GM12874 (cell line): ENCODE measurements around the gene KIF21A.

Experiments used
- TF ChIP-seq, protein P1 (sequence below): IDR thresholded peaks from 2 replicates; pipeline ENCODE4 v1.5.1; 2011; ENCODE audit warnings: low read depth, mild to moderate bottlenecking, control low read depth, low read length, moderate library complexity; ENCODE audit not compliant: insufficient read depth

The KIF21A gene

DNA sequence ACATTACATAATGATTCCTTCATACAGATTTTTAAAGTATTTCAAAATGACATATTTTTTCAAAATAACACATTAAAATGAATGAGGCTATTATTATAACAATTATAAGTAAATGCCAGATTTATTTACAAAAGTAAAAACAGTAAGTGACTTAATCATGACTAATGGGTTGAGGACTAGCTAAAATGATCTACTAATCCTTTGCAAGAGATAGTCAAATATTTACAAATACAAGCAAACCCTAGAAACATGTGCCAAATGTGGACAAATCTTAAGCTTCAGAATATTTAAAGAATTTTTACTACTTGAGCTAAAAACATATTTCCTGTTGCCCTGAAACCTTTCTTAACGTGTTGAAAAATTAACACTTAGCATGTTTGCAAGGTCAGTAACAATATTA lies 74.8 kb downstream of the KIF21A start:
- TF ChIP-seq, protein P1, sequence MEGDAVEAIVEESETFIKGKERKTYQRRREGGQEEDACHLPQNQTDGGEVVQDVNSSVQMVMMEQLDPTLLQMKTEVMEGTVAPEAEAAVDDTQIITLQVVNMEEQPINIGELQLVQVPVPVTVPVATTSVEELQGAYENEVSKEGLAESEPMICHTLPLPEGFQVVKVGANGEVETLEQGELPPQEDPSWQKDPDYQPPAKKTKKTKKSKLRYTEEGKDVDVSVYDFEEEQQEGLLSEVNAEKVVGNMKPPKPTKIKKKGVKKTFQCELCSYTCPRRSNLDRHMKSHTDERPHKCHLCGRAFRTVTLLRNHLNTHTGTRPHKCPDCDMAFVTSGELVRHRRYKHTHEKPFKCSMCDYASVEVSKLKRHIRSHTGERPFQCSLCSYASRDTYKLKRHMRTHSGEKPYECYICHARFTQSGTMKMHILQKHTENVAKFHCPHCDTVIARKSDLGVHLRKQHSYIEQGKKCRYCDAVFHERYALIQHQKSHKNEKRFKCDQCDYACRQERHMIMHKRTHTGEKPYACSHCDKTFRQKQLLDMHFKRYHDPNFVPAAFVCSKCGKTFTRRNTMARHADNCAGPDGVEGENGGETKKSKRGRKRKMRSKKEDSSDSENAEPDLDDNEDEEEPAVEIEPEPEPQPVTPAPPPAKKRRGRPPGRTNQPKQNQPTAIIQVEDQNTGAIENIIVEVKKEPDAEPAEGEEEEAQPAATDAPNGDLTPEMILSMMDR: no peak

DNA sequence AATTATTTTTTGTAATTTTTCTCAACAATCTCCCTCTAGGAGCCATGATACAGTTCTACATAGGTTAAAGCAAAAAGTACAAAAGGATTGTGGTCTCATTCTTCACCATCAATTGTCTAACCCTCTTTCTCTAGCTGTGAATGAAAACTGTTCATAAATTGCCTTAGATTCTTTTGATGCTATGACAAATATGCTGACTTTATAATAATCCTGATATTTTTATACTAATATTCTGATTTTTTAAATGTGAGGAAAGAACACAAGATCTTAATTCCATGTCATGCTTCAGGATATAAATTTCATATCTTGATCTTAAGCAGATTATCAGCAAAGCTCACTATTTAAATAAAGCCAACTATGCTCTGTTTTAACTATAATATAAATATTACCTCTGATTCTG lies 75.4 kb downstream of the KIF21A start:
- TF ChIP-seq, protein P1: no peak

DNA sequence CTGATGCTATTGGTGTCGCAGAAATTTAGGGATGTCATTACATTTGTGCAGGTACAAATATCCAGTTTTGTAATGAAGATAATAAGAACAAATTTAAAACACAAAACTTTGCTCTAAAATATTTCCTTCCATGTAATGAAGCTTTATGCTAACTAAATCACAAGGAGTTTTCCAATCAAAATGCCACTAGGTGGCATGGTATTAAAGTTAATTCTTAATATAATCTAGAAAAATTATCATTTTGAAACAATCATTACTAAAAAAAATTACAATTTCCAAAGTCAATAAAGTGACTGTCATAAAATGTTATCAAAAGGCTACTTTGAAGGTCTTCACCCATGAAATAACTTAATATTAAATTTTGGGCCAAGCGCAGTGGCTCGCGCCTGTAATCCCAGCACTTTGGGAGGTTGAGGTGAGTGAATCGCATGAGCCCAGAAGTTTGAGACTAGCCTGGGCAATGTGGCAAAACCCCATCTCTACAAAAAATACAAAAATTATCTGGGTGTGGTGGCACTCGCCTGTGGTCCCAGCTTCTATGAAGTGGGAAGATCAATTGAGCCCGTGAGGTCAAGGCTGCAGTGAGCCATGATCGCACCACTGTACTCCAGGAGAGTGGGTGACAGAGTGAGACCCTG lies 77.4 kb downstream of the KIF21A start:
- TF ChIP-seq, protein P1: no peak

DNA sequence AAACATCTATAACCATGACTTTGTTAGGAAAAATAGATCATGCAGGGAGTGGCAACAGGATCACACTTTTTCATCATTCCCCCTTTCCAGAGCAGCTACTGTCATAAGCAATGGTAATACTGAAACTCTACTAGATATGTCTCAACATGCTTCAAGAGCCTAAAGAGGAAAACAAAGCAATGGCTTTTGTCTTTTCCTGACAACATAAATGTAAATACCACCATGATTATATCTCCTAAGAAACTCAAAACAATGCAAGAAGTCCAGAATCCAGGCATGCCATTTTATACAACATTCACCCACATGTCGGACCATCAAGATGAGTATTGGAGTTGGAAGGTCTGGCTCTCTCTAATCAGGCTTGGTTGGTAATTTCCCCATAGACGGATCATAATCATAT lies 78.7 kb downstream of the KIF21A start:
- TF ChIP-seq, protein P1: no peak

DNA sequence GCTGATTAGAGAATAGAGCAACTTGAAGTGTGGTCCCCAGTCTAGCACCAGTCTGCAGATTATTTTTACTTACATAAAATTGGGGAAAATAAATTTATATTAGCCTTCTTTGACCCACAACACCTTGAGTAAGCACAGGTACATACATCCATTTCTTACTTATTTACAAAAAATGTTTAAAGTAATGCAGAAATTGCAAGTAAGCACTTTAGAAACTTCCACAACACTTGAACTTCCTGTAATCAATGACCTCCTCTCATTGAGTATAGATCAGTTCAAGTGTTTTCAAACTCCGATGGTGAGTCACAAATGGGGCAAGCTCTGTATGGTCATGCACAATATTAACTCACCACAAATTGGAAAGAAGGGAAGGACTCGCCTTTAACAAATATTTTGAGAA lies 83.3 kb downstream of the KIF21A start:
- TF ChIP-seq, protein P1: no peak

DNA sequence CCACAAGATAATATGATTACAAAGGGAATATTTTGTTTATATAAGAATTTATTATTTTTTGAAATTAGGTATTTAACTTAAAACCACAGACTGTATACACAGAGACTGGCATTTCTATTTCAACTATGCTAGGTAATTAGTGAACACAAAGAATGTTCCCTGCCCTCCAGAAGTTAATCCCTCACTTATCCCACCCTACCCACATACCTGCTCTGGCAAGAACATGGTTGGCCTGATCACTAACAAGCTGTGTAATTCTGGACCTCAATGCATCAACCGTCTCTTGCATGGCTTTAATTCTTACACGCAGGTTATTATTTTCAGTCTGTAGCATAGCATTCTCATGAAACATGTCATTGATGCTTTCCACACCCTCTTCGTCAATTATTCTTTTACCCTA lies 85.9 kb downstream of the KIF21A start:
- TF ChIP-seq, protein P1: no peak

DNA sequence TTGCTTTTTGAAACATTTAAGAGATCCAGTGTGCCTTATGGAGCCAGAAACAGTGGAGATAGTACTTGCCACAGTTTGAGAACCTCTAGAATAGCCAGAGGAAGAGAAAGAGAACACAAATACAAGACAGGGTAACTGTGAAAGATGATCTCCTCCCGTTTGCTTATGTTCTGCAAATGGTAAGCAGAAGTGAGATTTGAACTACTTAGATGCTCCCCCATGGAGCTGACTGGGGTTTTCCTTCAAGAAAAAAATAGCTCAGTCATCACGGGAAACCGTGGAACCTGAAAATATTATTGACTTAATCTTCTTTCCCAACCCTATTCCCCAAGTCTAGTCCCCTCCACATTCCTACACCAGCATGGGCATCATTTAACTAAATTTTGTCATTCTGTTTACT lies 87.1 kb downstream of the KIF21A start:
- TF ChIP-seq, protein P1: no peak
